Bronchial epithelial cell (primary cell): Measurements from ENCODE around the gene NLRP1. TPM values are rescaled to one million over a fixed set of nuclear protein-coding genes. Genes with fewer than 3 reads are reported as not detected.

Experiments
- DNase-seq: peaks from one replicate; pipeline ENCODE4 v3.0.0-alpha.2; 2010; ENCODE audit warnings: low read depth
- FAIRE-seq: peaks from 2 replicates; lab custom pipeline; 2011; peaks lifted over from hg19 to GRCh38; lab: Jason Lieb, UNC
- H3K27me3 ChIP-seq: 2 replicates; pipeline ENCODE4 v1.5.1; 2011; ENCODE audit warnings: low read length; ENCODE audit not compliant: control insufficient read depth, insufficient read depth
- H3K36me3 ChIP-seq: 2 replicates; pipeline ENCODE4 v1.5.1; 2011; ENCODE audit warnings: low read length; ENCODE audit not compliant: control insufficient read depth, insufficient read depth
- H3K4me3 ChIP-seq: 2 replicates; pipeline ENCODE4 v1.5.1; 2011; ENCODE audit warnings: mild to moderate bottlenecking, low read depth, low read length, control low read depth
- CTCF ChIP-seq: IDR thresholded peaks from 2 replicates; pipeline ENCODE4 v1.5.1; 2011; ENCODE audit warnings: mild to moderate bottlenecking, moderate library complexity, low read length, control low read depth, inconsistent platforms; ENCODE audit not compliant: insufficient read depth, severe bottlenecking
- total RNA-seq: library from RNA; depleted of rRNA; stranded (reverse); fragments of >200 nt; gene quantifications from 2 replicates; pipeline ENCODE4 v1.2.1, GENCODE V29; 2014

Gene NLRP1
- total RNA-seq, 1 donor from 2014 or later: 12.9 TPM

GRCh38 chr17:5587438-5588032 is 3.2 kb upstream of the NLRP1 start:
- no peak for FAIRE-seq

DNA sequence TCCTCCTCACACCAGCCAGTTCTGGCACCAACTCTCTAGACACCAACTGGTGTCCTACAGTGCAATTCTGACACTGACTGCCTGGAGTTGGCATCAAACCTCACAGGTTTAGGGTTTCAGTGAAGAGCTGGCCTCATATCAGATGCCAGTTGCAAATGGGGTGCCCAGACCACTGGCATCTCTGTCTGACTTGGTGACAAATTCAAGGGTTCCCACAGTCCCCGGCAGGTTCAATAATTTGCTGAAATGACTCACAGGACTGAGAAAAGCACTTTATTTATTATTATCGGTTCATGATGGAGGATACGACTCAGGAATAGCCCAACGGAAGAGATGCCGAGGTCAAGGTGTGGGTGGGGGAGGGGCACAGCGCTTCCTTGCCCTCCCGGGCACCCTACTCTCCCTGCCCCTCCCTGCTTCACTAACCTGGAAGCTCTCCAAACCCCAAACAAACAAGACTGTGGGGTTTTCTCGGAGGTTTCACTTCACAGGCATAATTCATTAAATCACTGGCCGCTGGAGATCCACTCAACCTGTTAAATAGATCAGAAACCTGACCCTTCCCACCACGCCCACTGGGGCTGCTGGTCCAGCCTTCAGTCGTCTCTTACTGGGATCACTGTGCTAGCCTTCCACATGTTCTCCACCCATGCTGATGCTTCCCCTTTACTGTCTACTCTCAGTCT is 1.7 kb upstream of the NLRP1 start:
- Histone ChIP-seq H3K4me3 (no peak overlapping the region), H3K27me3 (no peaks in the 10 kb centered on the region), H3K36me3 (peaks cover 6% of the 10 kb centered on the region)
- FAIRE-seq: no peak
- TF ChIP-seq CTCF: no peak
- DNase-seq: peak; percentile 73

More at GRCh38 chr17:5587438-5588032, 3.2 kb upstream of the NLRP1 start:
- TF ChIP-seq CTCF: peak; percentile 80
- H3K27me3 ChIP-seq: no peaks in the 10 kb centered on the region
- no peak overlapping the region for H3K4me3 ChIP-seq
- peak; percentile 57 for DNase-seq
- no peaks in the 10 kb centered on the region for H3K36me3 ChIP-seq

DNA sequence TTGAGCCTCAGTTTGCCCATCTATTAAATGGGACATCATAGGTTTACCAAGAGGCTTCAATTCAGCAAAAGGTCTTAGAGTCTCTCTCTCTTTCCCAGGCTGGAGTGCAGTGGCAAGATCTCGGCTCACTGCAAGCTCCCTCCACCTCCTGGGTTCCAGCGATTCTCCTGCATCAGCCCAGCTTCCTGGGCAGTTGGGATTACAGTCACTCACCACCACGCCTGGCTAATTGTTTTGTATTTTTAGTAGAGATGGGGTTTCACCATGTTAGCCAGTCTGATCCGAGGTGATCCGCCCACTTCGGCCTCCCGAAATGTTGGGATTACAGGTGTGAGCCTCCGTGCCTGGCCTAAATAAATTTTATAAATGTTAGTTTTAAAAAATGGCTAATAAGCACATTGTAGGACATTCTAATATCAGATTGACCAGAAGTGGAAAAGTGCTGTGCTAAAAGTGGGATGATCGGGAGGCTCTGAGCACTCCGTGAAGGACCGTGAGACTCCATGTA is 1.0 kb upstream of the NLRP1 start:
- FAIRE-seq (no peak), DNase-seq (no peak)
- Histone ChIP-seq H3K27me3 (no peaks in the 10 kb centered on the region), H3K36me3 (peaks cover 6% of the 10 kb centered on the region), H3K4me3 (no peak overlapping the region)
- no peak for TF ChIP-seq CTCF

DNA sequence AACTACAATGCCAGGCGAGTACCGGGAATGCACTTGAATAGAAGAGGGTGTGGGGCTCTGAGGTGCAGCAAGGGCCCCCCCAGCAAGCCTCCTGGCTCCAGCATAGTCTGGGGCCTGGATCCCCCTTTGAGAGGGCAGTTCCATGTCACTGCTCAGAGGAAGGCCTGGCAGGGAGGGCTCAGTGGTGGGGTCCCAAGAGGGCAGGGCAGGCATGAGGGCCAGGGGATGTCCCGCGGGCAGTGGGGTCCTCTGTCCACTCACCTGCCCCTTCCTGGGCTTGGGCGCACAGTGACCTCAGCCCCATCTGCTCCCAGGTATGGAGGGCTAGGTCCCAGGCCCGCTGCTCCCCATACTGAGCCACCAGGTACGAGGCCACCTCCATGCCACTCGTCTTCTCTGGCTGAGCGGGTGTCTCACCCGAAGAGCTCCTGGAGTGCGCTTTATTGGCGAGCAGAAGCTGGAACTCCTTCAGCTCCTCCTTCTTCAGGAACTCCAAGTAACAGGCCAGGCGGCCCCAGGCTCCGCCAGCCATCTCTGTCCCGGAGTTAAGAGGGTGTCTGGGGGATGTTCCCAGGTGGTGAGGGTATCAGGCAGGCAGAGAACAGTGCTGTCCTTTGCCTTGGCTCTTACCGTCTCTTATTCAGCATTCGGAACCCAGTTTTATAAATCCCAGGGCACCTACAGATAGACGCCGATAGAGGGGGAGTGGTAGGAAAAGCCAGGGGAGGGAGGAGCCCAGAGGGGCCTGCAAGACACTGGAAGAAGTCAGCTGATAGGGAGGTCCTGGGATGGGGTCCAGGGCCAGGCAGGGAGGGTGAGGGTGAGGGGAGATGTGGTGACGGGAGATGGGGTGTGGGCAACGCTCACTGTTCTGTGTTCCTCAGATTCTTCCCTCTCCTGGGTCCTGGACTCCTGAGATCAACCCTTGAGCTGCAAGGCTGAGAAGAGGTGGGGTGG is 605 bp downstream of the NLRP1 start:
- FAIRE-seq (no peak), DNase-seq (peak; percentile 15)
- Histone ChIP-seq H3K27me3 (no peaks in the 10 kb centered on the region), H3K4me3 (peak overlapping the region; percentile 59), H3K36me3 (peaks cover 10% of the 10 kb centered on the region)
- no peak for TF ChIP-seq CTCF

GRCh38 chr17:5582209-5583185 is 1.8 kb downstream of the NLRP1 start:
- no peak for FAIRE-seq

More at GRCh38 chr17:5582209-5583185, 1.8 kb downstream of the NLRP1 start:
- Histone ChIP-seq H3K36me3 (peaks cover 10% of the 10 kb centered on the region), H3K4me3 (peak overlapping the region; percentile 59), H3K27me3 (no peaks in the 10 kb centered on the region)
- TF ChIP-seq CTCF: no peak
- DNase-seq: peak; percentile 71
